NCI-H2227 (cell line): ENCODE results near the gene TANK.
"Not testable (repeated sequence)": the region's sequence is repeated elsewhere in the genome, so short reads cannot be mapped to it uniquely, and the experiment has no call there.

Experiments used
- DNase-seq: peaks from one replicate; lab custom pipeline; 2025; ENCODE audit not compliant: unreplicated experiment; lab: John Stamatoyannopoulos, UW

Gene TANK

GRCh38 chr2:161160226-161161073 lies at the start of gene TANK:
Gene TANK (plus strand): TSS chr2:161160428. CDS start chr2:161179663, 19,235 bp downstream.
- DNase-seq: peak; percentile 93

- DNase-seq: no peak
These were observed 48.7 kb upstream of the TANK start for GRCh38 chr2:161111531-161111930.

- DNase-seq: peak; percentile 17
These were observed 47.3 kb upstream of the TANK start for GRCh38 chr2:161112908-161113307.

- no peak for DNase-seq
These were observed 46.3 kb upstream of the TANK start for GRCh38 chr2:161113693-161114575.

- no peak for DNase-seq
These were observed 45.0 kb upstream of the TANK start for GRCh38 chr2:161115205-161115604.

- no peak for DNase-seq
These were observed 44.4 kb upstream of the TANK start for GRCh38 chr2:161115605-161116380.

GRCh38 chr2:161116509-161116908 lies 43.7 kb upstream of the TANK start:
- DNase-seq: no peak

GRCh38 chr2:161117506-161117905 lies 42.7 kb upstream of the TANK start:
- no peak for DNase-seq

GRCh38 chr2:161118722-161119121 lies 41.5 kb upstream of the TANK start:
- DNase-seq: no peak

GRCh38 chr2:161119483-161119882 lies 40.7 kb upstream of the TANK start:
- no peak for DNase-seq

- DNase-seq: no peak
These were observed 39.5 kb upstream of the TANK start for GRCh38 chr2:161120775-161121174.

- no peak for DNase-seq
These were observed 38.6 kb upstream of the TANK start for GRCh38 chr2:161121622-161122021.

- DNase-seq: peak; percentile 15
These were observed 37.3 kb upstream of the TANK start for GRCh38 chr2:161122772-161123530.

- no peak for DNase-seq
These were observed 36.6 kb upstream of the TANK start for GRCh38 chr2:161123531-161124030.

GRCh38 chr2:161124201-161124600 lies 36.0 kb upstream of the TANK start:
- no peak for DNase-seq

- no peak for DNase-seq
These were observed 31.3 kb upstream of the TANK start for GRCh38 chr2:161128885-161129284.

- DNase-seq: no peak
These were observed 29.9 kb upstream of the TANK start for GRCh38 chr2:161130354-161130753.

GRCh38 chr2:161131074-161131680 lies 29.1 kb upstream of the TANK start:
- DNase-seq: no peak

GRCh38 chr2:161131804-161132203 lies 28.4 kb upstream of the TANK start:
- no peak for DNase-seq

GRCh38 chr2:161132384-161132783 lies 27.8 kb upstream of the TANK start:
- DNase-seq: not testable (repeated sequence)
